ENCODE data around the gene INO80E.

GRCh38 chr16:30017277-30017656 lies 21.2 kb downstream of the INO80E start:
- TF ChIP-seq, protein P1, sequence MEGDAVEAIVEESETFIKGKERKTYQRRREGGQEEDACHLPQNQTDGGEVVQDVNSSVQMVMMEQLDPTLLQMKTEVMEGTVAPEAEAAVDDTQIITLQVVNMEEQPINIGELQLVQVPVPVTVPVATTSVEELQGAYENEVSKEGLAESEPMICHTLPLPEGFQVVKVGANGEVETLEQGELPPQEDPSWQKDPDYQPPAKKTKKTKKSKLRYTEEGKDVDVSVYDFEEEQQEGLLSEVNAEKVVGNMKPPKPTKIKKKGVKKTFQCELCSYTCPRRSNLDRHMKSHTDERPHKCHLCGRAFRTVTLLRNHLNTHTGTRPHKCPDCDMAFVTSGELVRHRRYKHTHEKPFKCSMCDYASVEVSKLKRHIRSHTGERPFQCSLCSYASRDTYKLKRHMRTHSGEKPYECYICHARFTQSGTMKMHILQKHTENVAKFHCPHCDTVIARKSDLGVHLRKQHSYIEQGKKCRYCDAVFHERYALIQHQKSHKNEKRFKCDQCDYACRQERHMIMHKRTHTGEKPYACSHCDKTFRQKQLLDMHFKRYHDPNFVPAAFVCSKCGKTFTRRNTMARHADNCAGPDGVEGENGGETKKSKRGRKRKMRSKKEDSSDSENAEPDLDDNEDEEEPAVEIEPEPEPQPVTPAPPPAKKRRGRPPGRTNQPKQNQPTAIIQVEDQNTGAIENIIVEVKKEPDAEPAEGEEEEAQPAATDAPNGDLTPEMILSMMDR (conservative IDR thresholded peaks at IDR 0.05 in 1 of 2, IDR thresholded peaks at IDR 0.05 in 1 of 2; ENCODE audit: extremely low read depth in 1 of 2, insufficient read depth in 1 of 2, low read depth in 1 of 2, low read length in 2 of 2) = no peak
- no peak for TF ChIP-seq EZH2 (IDR thresholded peaks at IDR 0.05; ENCODE audit: borderline replicate concordance, low read length)

Measured in mammary epithelial cell (primary cell).